Stimulated activated CD4-positive, alpha-beta T cell treated with anti-CD3 and anti-CD28 coated beads, TNF-alpha, amount 100 ng/mL, for 1 hour (primary cell): ENCODE measurements around the gene MACROD1.
A peak's percentile ranks its signal among the peaks of the same experiment; 100 is the strongest.
"Not testable (repeated sequence)": the region's sequence is repeated elsewhere in the genome, so short reads cannot be mapped to it uniquely, and the experiment has no call there.

Experiments
- DNase-seq, 3 donors: peaks; one replicate each; pipeline ENCODE4 v3.0.0-alpha.2; 2020; ENCODE audit warnings: low read depth in 3 of 3, low spot score in 1 of 3

The MACROD1 gene

DNA sequence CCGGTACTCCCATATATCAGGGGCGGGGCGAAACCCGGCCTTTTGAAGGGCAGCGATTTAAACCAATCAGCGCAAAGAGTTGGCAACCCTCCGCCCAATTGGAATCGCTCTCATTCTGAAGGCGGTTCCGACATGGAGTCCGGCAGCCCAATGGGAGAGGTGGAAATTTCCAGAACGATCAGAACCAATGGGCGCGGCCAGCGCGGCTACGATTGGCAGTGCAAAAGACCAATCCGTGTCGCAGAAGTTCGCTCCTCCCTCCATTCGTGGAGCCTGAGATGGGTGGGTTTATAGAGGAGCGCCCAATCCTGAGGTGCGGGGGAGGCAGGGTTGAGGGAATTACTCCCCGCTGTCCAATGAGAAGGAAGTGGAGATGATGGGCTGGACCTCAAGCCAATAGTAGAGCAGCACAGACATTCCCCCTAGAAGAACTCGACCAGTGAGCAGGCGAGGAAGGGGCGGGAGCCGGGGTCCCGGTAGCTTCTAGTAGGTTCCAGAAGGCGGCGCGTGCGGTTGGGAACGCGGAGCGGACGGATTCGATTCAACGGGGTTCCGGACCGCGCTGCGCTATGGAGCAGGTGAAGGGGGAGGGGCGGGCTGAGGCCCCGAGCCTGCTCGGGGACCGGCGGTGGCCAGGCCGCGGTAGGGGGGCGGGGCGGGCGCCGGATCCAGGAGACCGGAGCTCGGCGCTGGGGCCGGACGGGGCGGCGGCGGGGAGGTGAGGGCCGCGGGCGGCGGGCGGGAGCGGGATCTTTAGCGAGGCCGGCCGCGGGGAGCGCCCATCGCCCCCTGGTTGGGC lies 20.0 kb upstream of the MACROD1 start, which contains the start of gene STIP1:
Gene STIP1, plus strand, starts transcription at position 479 of the 799 bp plus-strand sequence. Its CDS starts 91 bp downstream, at position 570.
- DNase-seq: peak; percentile 91 to 99 (median 98)

DNA sequence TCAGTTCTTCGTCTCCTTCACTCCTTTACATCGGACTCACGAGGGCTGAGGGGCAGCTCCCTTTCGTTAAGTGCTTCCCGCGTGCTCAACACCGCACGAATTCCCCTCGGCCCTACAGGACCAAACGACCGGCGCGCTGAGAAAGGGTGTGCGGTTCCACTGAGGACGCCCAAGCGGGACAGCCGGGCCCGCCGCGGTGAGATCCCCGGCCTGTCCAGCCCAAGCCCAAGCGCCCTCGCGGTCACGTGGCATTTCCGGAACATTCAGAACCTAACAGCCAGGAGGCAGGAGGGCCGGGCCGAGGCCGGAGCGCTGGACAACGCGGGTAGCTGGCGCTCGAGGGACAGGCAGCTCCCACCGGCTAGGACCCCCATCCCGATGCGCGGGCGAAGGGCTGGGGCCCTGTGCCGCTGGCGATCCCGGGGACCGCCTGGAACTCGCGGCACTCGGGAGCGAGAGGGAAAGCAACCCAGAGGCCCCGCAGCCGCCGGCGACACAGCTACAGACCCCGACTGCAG lies 19.3 kb upstream of the MACROD1 start:
- DNase-seq: no peak

GRCh38 chr11:64183890-64184289 lies 18.0 kb upstream of the MACROD1 start:
- no peak for DNase-seq

DNA sequence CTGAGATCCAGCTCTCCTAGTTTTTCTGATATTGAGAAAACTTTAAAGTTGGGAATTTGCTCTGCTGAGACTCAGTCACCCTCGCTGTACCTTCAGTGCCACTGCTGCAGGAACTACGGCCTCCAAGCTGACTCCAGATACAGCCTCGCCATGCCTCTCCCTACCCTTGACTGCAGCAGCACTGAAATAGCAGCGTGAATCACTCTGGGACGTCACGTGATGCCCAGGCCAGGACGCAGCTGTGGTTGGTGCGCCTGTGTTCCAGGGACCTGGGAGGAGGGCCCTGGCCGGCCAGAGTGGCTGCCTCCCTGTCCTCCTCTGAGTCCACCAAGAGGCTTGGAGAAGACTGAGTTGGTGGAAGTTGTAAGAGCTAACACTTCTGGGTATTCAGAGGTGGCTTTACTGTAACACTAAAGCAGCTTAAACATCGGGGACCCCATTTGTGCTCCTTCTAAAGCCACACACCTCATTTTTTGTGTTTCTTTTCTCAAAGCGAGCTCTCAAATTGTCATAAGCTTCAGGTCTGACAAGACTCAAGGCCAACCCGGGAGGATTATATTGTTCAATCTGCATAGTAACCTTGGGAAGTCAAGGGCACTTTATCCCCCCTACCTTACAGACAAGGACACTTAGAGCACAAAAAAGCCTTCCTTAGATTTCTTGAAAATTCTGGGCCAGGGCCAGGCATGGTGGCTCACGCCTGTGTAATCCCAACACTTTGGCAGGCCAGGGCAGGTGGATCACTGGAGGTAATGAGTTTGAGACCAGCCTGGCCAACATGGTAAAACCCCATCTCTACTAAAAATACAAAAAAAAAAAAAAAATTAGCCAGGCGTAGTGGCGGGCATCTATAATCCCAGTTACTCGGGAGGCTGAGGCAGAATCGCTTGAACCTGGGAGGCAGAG lies 15.8 kb upstream of the MACROD1 start:
- DNase-seq: no peak

- DNase-seq: no peak
Measured at GRCh38 chr11:64180891-64181290, 15.0 kb upstream of the MACROD1 start.

DNA sequence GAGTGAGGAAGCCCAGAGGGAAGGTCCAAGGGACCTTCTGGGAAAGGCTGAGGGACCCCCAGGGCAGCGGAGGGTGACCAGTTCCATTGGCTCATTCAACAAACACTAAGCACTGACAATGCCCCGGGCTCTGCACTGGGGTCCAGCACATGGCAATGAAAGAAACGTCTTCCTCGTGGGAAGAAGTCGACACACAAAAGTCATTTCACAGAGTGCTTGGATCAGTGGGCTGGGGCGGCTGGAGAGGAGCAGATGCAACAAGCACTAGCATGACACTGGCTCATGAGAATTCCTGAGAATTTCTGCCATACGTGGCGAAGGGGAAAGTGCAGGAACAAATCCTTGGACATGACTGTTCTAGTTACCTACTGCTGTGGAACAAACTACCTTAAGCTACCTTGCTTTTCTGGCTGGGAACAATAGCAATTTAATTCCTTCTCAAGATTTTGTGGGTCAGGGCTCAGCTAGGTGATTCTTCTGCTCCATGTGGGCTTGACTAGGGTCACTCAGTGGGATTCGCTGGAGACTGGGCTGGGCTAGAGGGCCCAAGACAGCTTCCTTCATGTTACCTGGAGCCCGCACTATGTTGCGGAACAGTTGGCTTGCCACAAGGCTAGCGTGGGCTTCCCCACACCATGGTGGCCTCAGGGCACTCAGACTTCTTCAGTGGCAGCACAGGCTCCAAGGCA lies 13.2 kb upstream of the MACROD1 start:
- no peak for DNase-seq

DNA sequence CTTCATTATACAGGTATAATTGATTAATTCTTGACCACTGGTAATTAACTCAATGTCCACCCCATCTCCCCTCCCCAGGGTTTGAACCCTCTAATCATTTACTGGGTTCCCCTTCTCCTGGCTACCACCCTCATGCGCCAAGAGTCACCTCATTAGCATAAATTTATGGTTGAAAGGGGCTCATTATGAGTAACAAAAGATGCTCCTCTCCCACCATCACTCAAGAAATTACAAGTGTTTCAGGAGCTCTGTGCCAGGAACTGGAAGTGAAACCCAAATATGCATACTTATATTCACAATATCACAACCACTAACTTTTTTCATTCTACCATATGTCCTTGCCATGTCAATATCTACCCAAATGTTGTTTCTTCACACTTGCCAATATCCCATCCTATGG lies 12.3 kb upstream of the MACROD1 start:
- DNase-seq: no peak

GRCh38 chr11:64176751-64177150 lies 10.8 kb upstream of the MACROD1 start:
- DNase-seq: no peak

DNA sequence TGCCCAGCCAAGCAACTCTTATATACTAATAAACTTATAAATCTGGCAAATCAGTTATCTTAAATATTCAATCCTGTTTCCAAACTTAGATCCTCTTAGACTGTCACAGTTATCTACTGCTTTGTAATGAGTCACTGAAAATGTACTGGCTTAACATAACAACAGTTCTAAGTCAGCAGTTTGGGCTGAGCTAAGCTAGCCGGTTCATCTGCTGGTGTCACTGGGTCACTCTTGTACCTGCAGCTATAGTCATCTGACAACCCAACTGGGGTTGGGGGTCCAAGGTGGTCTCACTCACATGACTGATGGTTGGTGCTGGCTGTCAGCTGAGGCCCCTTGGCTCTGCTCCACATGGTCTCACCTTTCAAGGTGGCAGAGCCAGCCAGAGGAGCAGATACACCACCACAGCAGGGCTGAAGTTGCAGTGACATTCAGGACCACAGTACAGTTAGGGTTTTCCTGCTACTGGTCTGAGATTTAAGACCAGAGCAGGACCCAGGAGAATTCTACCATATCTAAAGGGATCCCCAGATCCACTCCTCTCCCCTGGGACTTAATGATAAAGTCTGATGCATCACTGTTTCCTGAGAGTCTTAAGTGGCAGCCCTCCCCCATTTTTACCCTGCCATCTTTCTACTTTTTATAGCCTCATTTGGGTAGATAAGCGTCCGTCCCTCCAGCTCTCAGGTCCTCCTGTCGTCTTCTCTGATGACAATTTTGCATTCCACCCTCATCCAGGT lies 7.9 kb upstream of the MACROD1 start:
- DNase-seq: no peak

DNA sequence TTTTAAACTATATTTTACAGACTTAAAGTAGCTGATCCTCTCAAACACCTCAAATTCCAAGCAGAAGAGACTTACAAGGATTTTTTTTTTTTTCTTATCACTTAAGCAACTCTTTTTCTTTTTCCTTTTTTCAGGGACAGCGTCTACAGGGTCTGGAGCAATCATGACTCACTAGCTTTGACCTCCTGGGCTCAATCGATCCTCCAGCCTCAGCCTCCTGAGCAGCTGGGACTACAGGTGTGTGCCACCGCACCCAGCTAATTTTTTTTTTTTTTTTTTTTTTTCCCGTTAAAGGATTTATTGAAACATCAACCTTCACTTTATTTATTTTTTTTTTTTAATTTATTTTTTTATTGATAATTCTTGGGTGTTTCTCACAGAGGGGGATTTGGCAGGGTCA lies 4.5 kb upstream of the MACROD1 start:
- no peak for DNase-seq

GRCh38 chr11:64165481-64165841 lies 452 bp downstream of the MACROD1 start:
- no peak for DNase-seq

DNA sequence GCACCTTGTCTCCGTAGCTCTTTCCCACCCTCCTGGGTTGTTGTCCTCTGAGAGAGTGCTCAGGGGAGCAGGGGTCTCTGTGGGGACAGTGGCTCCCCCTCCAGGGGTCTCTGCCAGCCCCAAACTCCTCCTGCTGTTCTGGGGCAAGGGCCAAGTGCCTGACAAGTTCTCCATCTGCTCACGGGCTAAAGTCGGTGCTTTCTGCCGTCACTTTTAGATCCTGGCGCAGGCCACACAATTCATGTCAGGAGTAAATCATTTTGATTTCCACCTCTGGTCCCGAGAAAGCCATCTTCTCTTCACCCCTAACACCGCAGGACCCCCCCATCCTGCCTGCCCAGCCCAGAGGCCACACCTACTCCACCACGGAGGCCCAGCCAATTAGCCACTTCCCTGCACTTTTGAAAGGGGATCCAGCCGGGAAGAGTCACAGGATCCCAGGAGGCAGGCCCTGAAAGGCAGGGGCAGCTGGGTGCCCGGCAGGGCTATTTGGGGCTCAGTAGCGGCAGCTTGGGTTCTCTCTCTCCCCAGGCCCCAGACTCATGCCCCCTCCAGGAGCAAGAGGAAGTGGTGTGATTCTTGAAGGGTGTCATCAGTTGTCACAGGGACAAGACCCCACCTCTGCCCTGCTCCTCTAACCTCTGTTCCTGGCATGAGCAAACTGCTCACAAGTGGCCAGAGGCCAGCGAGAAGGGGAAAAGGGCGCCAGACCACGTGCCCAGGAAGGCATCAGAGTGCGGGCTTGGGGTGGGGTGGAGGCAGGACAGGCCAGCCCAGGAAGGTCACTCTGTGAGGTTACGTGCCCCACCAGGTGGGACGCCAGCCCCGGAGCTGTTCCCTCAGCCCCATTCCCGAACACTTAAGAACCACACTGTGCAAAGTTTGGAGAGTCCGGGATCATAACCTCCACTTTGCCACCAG lies 1.3 kb downstream of the MACROD1 start:
- DNase-seq: no peak

DNA sequence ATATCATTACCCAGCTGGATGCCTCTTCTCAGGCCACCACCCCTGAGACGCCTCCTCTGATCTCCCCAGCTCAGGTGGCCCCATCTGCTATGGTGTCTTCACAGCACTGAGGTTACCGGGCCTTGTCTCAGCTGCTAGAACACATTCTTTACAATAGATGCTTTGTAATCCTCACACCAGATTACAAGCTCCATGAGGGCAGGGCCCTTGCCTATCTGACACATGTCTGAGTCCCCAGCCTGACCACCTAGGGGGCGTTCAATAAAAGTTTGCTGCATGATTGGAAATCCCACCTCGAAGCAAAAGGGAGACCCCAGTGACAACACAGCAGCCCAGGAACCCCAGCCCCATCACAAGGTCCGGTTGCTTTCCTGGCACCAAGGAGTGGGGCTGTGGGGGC lies 2.0 kb downstream of the MACROD1 start:
- DNase-seq: no peak

- not testable (repeated sequence) for DNase-seq
Measured at GRCh38 chr11:64162769-64163168, 3.1 kb downstream of the MACROD1 start.

DNA sequence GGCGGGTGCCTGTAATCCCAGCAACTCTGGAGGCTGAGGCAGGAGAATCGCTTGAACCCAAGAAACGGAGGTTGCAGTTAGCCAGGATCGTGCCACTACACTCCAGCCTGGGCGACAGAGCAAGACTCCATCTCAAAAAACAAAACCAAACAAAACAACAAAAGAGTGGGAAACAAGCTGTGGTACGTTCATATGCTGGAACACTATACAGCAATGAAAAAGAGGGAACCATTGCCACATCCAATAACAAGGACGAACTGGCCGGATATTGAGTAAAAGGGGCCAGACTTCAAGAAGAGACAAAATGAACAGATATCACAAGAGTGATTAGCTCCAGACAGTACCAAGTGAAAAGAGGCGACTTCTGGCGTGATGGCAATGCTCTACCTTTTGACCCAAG lies 4.9 kb downstream of the MACROD1 start:
- DNase-seq: no peak

DNA sequence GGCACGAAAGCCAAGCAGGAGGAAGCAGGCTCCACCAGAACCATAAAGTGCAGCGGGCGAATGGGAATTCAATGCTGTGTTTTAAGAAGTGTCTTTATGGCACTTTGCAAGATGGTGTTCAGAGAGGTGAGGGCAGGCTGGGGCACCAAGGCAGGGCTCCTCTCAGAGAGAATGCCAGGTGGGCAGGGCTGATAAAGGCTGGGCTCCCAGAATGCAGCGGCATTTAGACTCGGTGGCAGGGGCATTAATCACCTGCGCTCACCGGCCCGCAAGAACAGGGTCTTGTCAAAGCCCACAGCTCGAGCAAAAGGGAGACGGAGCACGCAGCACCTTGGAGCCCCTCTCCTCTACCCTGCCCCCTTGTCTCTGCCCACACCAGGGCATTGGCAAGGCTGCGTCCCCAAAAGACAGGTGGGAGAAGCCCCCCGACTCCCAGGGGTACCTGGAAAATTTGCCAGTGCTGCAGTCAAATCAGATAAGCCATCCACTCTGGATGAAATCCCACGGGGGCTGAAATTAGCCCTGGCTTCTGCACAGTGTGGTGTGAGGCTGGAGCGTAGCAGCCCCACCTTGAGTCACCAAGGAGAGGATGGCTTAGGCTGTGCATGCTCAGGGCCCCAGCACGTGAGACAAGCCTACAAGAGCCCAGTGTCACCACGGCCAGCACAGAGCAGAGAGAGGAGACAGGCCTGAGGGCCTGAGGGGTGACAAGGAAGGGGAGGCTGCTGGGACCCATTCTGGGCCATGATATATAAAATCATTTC lies 8.1 kb downstream of the MACROD1 start:
- DNase-seq: no peak

- no peak for DNase-seq
Measured at GRCh38 chr11:64156235-64157011, 9.5 kb downstream of the MACROD1 start.

DNA sequence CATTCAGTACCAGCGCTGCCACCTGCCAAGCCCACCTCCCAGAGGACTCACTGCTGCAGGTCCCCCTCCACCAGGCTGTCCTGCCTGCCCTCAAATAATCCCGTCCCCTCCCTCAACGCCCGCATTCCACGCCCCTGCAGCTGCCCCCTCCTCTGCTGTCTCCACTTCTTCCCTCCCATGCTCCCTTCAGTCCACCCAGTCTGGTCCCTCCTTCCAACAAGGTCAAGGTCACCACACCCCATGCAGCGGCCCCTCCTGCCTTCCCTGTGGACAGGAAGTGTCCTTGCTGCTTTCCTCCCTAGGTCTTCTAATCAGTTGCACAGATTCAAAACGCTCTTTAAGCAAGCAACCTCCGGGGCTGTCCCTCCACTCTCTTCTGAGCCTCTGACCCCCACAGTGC lies 12.1 kb downstream of the MACROD1 start:
- no peak for DNase-seq
